Transverse colon (tissue), 4 donors: ENCODE measurements around the gene PCSK7. TPM values are rescaled to one million over a fixed set of nuclear protein-coding genes. Genes with fewer than 3 reads are reported as not detected.

Experiments
- DNase-seq: peaks from one replicate; pipeline ENCODE4 v3.0.0-alpha.2; 2019
- H3K27ac ChIP-seq, 4 donors: fragments of 200-600 bp; sonication (generic); 2 replicates each; pipeline ENCODE4 v1.5.1; 2016 to 2018; ENCODE audit warnings: inconsistent platforms in 4 of 4
- H3K27me3 ChIP-seq: fragments of 200-600 bp; sonication (generic); 2 replicates; pipeline ENCODE4 v1.5.1; 2017; ENCODE audit warnings: inconsistent platforms
- H3K36me3 ChIP-seq, 4 donors: fragments of 200-600 bp; sonication (generic); 2 replicates each; pipeline ENCODE4 v1.5.1; 2017 to 2019; ENCODE audit warnings: inconsistent platforms in 4 of 4
- H3K4me1 ChIP-seq, 4 donors: fragments of 200-600 bp; sonication (generic); 2 replicates each; pipeline ENCODE4 v1.5.1; 2017 to 2020; ENCODE audit warnings: inconsistent platforms in 4 of 4
- H3K4me3 ChIP-seq, 4 donors: fragments of 200-600 bp; sonication (generic); 1 replicate in 1 of 4; 2 replicates in 3 of 4; pipeline versions ENCODE4 v1.5.1 to v1.6.1; 2017 to 2019; ENCODE audit warnings: inconsistent platforms in 4 of 4
- H3K9me3 ChIP-seq, 2 donors: fragments of 200-600 bp; sonication (generic); 2 replicates each; pipeline ENCODE4 v1.5.1; 2017 to 2019; ENCODE audit warnings: inconsistent platforms in 2 of 2
- EP300 ChIP-seq: sonication (generic); formaldehyde crosslinking; IDR thresholded peaks from one replicate; pipeline ENCODE4 v1.6.1; 2017; ENCODE audit warnings: antibody characterized with exemption, low read depth
- POLR2A ChIP-seq: fragments of 450-650 bp; IDR thresholded peaks from one replicate; pipeline ENCODE4 v1.6.1; 2016; ENCODE audit warnings: antibody characterized with exemption, mild to moderate bottlenecking, moderate library complexity
- POLR2AphosphoS5 ChIP-seq, 3 donors: sonication (generic); formaldehyde crosslinking; IDR thresholded peaks; one replicate each; pipeline ENCODE4 v1.6.1; 2016; ENCODE audit warnings: antibody characterized with exemption in 3 of 3
- WGBS, 2 donors: methylation state at CpG; one replicate each; pipeline ENCODE4 v1.1.5; 2018; ENCODE audit warnings: low coverage in 1 of 2; 5-methylcytosine and 5-hydroxymethylcytosine counted together
- in situ Hi-C, 4 donors: fragments of 200-750 bp; cut with MboI; loops; one replicate each; pipeline versions ENCODE4 v1.15.0 to v1.15.1; 2017; ENCODE audit warnings: low sequenced_read_pairs in 3 of 4, low pct_ligation_motif_present in 1 of 4, low pct_unique_long_range_greater_than_20kb in 1 of 4
- intact Hi-C: fragments of 100-400 bp; cut with DNase I; formaldehyde crosslinking; loops from one replicate; pipeline ENCODE4 v1.15.1; 2023; ENCODE audit warnings: low total_unique reads
- total RNA-seq, 4 donors: library from RNA; depleted of rRNA; stranded (reverse); fragments of >200 nt; gene quantifications; one replicate each; pipeline ENCODE4 v1.1.0, GENCODE V29; 2016
- TF ChIP-seq, protein P1 (sequence below), 5 experiments: fragments of 200-600 bp in 3 of 5; fragments of 450-650 bp in 2 of 5; sonication (generic) in 3 of 5; IDR thresholded peaks; 1 replicate in 2 of 5; 2 replicates in 3 of 5; pipeline ENCODE4 v1.5.1; 2016 to 2017; ENCODE audit warnings: antibody characterized with exemption in 5 of 5, inconsistent platforms in 3 of 5, mild to moderate bottlenecking in 2 of 5, moderate library complexity in 1 of 5

The PCSK7 gene
- total RNA-seq, 4 donors from 2014 or later = 182 to 432 (median 204) TPM

DNA sequence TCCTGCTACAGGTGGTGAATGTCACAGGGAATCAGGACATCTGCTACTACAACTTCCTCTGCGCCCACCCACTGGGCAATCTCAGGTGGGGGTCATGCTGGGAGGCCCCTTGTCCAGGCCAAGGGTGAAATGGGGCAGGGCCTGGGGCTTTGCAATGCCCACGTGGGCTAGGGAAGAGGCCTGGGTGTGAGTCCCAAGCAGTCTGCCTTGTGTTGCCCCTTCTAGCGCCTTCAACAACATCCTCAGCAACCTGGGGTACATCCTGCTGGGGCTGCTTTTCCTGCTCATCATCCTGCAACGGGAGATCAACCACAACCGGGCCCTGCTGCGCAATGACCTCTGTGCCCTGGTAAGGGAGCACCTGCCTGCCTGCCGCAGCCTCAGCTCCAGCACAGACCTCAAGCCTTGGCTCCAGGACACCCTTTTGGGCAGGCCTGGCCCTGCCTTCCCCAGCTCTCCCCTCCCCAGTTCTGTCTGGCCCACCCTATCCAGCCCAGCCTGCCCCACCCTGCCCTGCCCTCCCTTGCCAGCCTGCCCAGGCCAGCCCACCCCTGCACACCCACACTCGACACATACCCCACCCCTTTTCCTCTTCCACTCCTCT is 41.8 kb downstream of the PCSK7 start:
- 85% methylated on average over 8 of the region's 8 CpGs; no CpG with 5 or more reads in 1 of the 2 donors for WGBS, 2 donors
- H3K4me3 ChIP-seq = no peak overlapping the region
- no peak for TF ChIP-seq EP300
- TF ChIP-seq POLR2AphosphoS5 (IDR thresholded peaks at IDR 0.05) = no peak
- TF ChIP-seq, protein P1, sequence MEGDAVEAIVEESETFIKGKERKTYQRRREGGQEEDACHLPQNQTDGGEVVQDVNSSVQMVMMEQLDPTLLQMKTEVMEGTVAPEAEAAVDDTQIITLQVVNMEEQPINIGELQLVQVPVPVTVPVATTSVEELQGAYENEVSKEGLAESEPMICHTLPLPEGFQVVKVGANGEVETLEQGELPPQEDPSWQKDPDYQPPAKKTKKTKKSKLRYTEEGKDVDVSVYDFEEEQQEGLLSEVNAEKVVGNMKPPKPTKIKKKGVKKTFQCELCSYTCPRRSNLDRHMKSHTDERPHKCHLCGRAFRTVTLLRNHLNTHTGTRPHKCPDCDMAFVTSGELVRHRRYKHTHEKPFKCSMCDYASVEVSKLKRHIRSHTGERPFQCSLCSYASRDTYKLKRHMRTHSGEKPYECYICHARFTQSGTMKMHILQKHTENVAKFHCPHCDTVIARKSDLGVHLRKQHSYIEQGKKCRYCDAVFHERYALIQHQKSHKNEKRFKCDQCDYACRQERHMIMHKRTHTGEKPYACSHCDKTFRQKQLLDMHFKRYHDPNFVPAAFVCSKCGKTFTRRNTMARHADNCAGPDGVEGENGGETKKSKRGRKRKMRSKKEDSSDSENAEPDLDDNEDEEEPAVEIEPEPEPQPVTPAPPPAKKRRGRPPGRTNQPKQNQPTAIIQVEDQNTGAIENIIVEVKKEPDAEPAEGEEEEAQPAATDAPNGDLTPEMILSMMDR (IDR thresholded peaks at IDR 0.05) = no peak
- no peak for TF ChIP-seq POLR2A
- intact Hi-C loops = no loop called here
- no peaks in the 10 kb centered on the region for H3K9me3 ChIP-seq
- in situ Hi-C loops = no loop called here
- H3K36me3 ChIP-seq = peaks cover 0 to 28% (median 11%) of the 10 kb centered on the region in 4 donors
- no peaks in the 10 kb centered on the region for H3K27me3 ChIP-seq
- H3K4me1 ChIP-seq = peaks cover 0 to 26% (median under 1%) of the 10 kb centered on the region in 4 donors
- DNase-seq = peak; percentile 5
- H3K27ac ChIP-seq = no peak overlapping the region

DNA sequence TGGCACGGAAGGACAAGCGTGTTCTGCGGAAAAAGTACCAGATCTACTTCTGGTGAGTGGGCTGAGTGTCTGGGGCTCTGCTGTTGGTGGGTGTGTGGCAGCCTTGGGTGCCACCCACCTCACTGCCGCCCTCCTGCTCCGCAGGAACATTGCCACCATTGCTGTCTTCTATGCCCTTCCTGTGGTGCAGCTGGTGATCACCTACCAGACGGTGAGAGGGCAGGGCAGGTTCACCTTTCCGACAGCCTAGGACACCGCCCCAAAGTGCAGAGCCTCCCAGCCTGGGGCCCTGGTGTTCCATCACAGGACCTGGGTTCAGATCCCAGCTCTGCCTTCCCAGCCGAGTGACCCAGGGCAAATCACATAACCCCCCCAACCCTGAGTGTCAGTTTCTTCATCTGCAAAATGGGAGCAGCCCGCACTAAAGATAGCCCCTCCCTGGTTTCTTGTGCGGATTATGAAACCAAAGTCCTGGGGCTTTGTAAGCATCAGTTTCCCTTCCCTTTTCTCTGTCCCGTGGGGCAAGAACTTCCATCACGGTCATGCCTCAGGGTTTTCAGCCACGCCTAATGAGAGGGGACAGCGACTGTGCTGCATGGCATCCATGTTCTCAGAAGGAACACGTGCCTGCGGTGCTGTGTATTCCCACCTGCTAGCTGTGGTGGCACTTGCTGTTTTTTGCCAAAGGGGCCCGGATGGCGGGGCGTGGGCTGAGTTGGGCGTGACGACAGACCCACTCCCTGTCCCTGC is 42.5 kb downstream of the PCSK7 start:
- TF ChIP-seq EP300 (no peak), POLR2A (no peak), POLR2AphosphoS5 (IDR thresholded peaks at IDR 0.05) (no peak)
- TF ChIP-seq, protein P1 (IDR thresholded peaks at IDR 0.05) = no peak
- Histone ChIP-seq H3K27ac (peak overlapping the region in 3 of 4 donors; percentile 7 to 46 (median 30)), H3K4me3 (no peak overlapping the region), H3K36me3 (peaks cover 0 to 28% (median 11%) of the 10 kb centered on the region in 4 donors), H3K9me3 (no peaks in the 10 kb centered on the region), H3K4me1 (peaks cover 0 to 27% (median 0%) of the 10 kb centered on the region in 4 donors), H3K27me3 (no peaks in the 10 kb centered on the region)
- WGBS, 2 donors = 70% methylated on average over 20 of the region's 22 CpGs; no CpG with 5 or more reads in 1 of the 2 donors
- in situ Hi-C loops = no loop called here
- peak; percentile 42 for DNase-seq
- intact Hi-C loops = no loop called here

DNA sequence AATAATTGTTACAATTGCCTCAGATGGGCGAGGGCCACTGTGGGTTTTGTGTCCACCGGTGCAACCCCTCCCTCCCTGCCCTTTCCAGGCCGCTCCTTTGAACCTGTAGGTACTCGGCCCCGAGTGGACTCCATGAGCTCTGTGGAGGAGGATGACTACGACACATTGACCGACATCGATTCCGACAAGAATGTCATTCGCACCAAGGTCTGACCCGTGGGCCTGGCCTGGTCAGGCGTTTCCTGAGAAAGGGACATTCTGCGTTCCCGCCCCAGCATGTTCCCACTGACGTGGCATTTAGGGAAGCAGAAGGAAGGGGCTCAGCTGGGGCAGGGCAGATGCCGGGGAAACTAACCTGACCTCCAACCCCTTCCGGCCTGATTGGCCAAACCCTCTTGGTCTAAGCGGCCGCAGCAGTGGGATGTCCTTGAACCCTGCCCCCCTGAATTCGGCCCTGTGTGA is 43.2 kb downstream of the PCSK7 start:
- no peak overlapping the region for H3K4me3 ChIP-seq
- H3K9me3 ChIP-seq = no peaks in the 10 kb centered on the region
- H3K27me3 ChIP-seq = no peaks in the 10 kb centered on the region
- H3K36me3 ChIP-seq = peaks cover 0 to 21% (median 11%) of the 10 kb centered on the region in 4 donors
- DNase-seq = no peak
- H3K27ac ChIP-seq = peak overlapping the region in 2 of 4 donors; percentile 30 to 46
- peaks cover 0 to 23% (median 0%) of the 10 kb centered on the region in 4 donors for H3K4me1 ChIP-seq
- in situ Hi-C loops = no loop called here
- WGBS, 2 donors = 88% methylated on average over 19 of the region's 20 CpGs; no CpG with 5 or more reads in 1 of the 2 donors
- TF ChIP-seq EP300 (no peak), POLR2A (no peak), POLR2AphosphoS5 (IDR thresholded peaks at IDR 0.05) (no peak)
- TF ChIP-seq, protein P1 (IDR thresholded peaks at IDR 0.05) = no peak
- intact Hi-C loops = no loop called here

DNA sequence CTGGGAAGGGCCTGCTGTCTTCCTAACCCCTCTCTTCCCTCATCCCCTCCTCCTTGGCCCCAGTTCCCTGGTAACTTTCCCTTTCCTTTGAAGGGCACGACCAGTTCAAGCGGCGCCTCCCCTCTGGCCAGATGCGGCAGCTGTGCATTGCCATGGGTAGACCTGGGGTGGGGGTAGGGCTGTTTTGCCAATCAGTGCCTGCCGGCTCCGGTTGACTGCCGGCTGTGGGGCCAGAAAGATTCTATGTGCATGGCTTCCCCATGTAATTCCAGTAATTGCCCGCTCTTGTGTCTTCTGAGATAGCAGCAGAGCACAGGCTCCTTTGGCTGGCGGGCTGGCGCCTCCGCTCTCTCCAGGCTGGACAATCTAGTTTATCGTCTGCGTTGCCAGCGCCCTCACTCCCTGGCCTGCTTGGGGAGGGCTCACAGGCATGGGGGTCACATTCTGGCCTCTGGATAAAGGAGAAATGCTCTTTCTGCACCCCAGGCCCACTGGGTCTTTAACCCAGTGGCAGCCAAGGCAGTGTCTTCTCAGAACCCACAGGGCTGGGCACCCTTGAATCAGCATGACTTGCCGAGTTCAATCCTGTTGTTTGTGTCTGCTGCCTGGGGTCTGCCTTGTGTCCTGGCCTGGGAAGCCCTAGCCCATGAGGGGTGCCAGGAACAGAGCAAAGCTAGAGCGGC is 43.9 kb downstream of the PCSK7 start:
- peaks cover 0 to 23% (median 0%) of the 10 kb centered on the region in 4 donors for H3K4me1 ChIP-seq
- no peak overlapping the region for H3K4me3 ChIP-seq
- WGBS, 2 donors = 89 to 91% methylated on average over 11 to 16 of the region's 16 CpGs
- no peak for DNase-seq
- TF ChIP-seq EP300 (no peak), POLR2A (no peak), POLR2AphosphoS5 (IDR thresholded peaks at IDR 0.05) (no peak)
- TF ChIP-seq, protein P1 (IDR thresholded peaks at IDR 0.05) = no peak
- H3K36me3 ChIP-seq = peaks cover 0 to 21% (median 9%) of the 10 kb centered on the region in 4 donors
- in situ Hi-C loops (no loop called here), intact Hi-C loops (no loop called here)
- H3K27ac ChIP-seq = peak overlapping the region in 1 of 4 donors; percentile 48
- H3K27me3 ChIP-seq = no peaks in the 10 kb centered on the region
- no peaks in the 10 kb centered on the region for H3K9me3 ChIP-seq
